NCI-H1436 treated with DMSO at 0.1 percent for 48 hours (cell line): Measurements from ENCODE around the gene JMJD6.

Source experiments
- DNase-seq: peaks from one replicate; lab custom pipeline; 2025; lab: John Stamatoyannopoulos, UW

JMJD6 gene

DNA sequence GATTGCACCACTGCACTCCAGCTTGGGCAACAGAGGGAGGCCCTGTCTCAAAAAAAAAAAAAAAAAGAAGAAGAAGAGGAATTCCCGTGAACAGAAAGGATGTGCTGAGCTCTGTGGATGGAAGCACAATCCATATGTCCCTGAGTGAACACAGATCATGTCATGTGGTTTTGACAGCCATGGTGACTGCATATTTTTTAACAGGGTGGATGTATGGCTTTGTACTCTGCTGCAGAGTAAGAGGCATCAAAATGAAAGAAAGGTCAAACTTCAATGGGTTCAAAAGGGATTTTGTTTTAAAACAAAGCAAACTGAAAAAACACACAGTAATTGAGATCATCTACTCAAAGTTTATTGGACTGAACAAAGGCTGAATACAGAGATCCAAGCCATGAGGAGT, 47.2 kb downstream of the JMJD6 start:
- no peak for DNase-seq

- no peak for DNase-seq
These were observed 48.1 kb downstream of the JMJD6 start for GRCh38 chr17:76678330-76678729.

DNA sequence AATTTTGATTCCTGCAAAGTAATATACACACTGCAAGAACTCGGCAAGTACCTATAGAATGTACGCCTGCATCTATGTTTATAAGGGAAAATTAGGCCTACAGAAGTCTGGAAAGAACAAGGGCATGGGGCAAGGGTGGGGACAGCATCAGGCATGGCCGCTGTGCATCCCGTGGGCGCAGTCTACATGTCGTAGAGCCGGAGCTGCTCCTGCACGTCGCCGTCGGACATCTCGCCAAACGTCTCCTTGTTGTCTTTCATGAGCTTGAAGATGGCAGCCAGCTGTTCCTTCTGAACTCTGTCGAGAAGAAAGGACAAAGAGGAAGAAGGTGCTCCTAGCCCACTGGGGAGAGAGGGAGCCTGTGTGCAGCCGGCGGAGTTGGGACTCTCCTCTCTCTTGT, 49.0 kb downstream of the JMJD6 start:
- DNase-seq, result no peak

GRCh38 chr17:76676629-76677028, 49.8 kb downstream of the JMJD6 start:
- no peak for DNase-seq

DNA sequence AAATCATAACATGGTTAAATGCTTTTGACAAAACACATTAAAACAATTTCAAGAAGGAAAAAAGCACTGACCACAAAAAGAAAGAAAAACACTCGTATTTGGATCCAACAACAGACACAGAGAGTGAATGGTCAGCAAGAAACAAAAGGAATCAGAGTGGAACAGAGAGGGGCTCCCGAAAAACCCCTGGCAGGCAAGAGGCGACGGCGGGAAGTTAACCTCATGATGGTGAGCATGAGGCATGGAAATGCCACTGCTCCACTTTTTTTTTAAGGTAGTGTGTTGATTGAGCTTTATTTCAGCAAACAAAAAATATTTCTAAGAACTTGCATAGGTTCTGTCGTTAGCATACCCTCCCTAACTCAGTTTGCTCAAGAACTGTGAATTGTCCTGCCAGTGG, 50.8 kb downstream of the JMJD6 start:
- DNase-seq, result no peak

DNA sequence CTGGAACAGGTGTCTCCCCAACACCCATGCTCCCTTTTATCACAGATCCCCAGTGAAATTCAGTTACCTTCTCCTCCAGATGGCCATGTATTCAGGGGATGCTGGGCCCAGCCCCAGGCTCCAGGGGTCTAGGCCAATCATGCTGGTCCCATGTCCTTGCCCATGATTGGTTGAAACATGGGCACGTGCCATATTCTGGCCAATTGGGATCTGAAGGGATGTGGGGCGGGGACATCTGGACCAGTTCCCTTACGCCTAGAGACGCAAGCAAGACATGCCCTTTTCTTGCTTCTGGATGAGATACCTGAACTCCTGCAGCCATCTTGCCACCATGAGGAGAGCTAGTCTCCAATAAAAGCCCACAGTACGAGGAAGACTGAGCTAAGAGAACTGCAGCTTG, 51.8 kb downstream of the JMJD6 start:
- no peak for DNase-seq

GRCh38 chr17:76673729-76674128, 52.7 kb downstream of the JMJD6 start:
- DNase-seq, result no peak

- no peak for DNase-seq
These were observed 53.5 kb downstream of the JMJD6 start for GRCh38 chr17:76672892-76673291.

DNA sequence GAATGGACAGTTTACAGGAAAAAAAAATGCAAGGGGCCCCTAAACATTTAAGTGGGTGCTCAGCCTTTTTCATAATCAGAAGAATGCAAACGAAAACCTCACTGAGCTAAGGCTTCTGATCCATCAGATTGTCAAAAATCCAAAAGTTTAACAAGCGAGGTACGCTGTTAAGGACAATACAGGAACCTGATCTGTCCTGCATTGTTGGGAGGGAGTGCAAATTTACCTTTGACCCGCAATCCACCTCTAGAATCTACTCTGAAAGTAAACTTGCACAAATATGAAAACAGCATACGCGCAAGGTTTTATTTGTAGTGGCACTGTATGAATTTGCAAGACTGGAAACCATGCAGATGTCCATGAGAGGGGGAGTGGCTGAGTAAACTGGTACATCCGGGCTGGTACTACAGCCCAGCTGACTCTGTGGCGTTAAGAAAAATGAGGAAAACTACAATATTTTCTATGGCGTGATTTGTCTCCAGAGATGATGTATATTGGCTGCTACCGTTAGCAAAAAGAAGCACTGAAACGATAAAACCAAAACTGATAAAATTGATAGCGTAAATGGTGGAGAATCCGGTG, 54.0 kb downstream of the JMJD6 start:
- no peak for DNase-seq

GRCh38 chr17:76671912-76672262, 54.5 kb downstream of the JMJD6 start:
- no peak for DNase-seq

DNA sequence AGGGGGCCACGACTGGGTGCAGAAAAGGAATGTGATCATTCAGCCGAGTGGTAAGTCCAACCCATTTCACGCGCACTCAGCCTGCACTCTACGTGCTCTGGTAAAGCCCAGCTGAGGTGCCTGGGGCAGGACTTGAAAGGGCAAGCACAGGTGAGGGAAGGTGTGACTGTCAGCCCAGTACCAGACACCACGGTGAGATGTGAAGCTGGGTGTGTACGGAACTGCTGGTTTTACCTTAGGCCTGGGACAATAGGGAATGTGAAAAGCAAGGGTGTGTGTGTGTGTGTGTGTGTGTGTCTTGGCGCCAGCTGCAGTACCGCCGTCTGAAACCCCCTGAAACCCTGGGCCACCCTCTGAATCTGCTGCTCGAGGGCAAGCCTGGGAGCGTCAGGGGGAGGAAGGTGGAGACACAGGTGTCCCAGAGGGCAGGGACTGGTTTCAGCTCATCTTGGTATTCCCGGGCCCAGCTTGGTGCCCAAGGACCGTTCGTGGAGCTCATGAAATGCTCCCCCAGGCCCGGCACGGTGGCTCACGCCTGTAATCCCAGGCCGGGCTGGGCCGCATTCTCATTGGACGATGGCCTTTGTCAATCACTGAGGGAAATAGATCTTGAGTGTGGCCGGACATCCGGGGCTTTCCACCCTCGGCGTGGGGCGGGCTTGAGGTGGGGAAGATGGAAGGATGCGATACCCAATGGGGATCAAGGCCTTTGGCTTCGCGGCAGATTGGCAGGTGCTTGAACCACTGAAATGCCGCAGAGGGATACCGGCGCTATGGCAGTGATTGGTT, 55.1 kb downstream of the JMJD6 start:
- DNase-seq, result peak; percentile 100

GRCh38 chr17:76670718-76671122, 55.7 kb downstream of the JMJD6 start:
- DNase-seq, result peak; percentile 32

DNA sequence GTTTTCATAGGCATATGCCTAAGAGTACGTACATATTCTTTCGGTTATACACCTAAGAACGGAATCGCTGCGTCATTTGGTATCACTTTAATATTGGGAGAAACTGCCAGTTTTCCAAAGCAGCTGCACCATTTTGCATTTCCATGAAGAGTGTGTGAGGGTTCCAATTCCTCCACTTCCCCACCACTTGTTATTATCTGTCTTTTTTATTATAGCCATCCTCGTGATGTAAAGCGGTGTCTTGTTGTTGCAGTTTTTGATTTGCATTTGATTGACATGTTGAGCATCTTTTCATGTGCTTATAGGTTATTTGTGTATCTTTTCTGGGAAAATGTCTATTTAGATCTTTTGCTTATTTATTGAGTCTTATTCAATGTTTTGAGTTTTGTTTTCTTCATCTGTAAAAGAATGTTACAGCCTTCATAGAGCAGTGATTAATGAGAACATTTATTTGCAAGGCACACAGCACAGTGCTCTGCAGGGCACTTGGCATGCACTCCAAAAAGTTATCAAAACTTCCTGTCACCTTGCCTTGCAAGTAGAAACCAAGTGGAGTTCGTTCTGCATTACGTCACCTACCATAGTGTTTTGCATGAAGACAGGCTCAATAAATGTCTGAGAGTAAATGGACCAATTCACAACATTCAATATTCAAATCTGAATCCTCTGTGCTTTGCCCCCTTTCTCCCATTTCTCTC, 56.2 kb downstream of the JMJD6 start:
- DNase-seq, result no peak
